Epithelial cell of prostate (primary cell): Measurements from ENCODE around the gene ELF1.
"Not testable (repeated sequence)": the region's sequence is repeated elsewhere in the genome, so short reads cannot be mapped to it uniquely, and the experiment has no call there.

Source experiments
- DNase-seq: peaks from one replicate; pipeline ENCODE4 v3.0.0-alpha.2; 2011; ENCODE audit warnings: low read depth, low spot score
- H3K27ac ChIP-seq: fragments of 450-650 bp; 2 replicates; pipeline ENCODE4 v1.5.1; 2017; ENCODE audit warnings: mild to moderate bottlenecking

ELF1 gene

DNA sequence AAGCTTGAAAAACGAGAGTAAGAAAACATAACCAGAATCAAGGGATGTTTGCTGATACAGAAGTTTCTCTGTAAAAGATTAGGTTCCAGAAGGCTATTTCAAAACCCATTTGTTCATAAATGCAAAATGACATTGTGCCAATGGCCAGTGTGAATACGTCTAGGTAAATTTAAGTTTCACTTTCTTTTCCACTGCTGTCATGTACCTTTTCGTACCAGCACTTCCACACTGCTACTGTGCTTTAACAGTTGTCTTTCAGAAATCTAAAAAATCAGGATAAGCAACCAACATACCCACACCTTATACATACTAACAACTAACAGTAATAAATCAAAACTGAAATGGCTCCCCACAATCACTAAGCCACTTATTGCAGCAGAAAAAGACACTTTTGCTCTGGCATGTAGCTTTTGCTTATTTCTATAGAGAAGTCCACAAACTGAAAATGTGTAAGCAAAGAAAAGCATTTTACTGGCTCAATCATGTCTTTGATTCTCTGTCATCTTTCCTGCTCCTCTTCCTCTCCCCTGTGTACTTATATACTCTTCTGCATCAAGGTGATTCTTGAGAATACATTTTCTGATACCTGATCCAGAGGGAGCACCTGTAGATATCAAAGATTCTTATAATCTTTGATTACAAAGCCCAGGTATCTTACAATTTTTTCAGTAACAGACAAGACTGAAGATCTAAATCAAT, 34.3 kb downstream of the ELF1 start:
- no peak for DNase-seq
- peak overlapping the region; percentile 68 for H3K27ac ChIP-seq

- H3K27ac ChIP-seq: peak overlapping the region; percentile 68
- no peak for DNase-seq
Observed at GRCh38 chr13:40983725-40984667, 35.1 kb downstream of the ELF1 start.

DNA sequence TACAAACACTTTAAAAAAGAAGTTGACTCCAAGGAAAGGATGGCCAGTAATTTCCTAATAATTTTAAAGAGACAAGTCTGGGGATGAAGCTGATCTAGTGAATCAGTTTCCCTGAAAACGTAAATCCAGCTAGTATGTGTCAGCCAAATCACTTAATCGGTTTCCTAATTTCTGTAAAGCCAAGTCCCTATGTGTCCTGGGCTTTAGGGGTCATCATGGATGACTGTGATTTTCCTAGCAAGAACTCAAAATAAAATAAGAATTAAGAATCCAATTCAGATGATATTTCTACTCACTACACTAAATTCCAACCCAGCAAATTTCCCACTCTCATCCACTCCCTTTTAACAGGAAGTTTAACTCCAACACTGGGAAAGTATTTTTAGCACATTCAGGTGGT, 35.9 kb downstream of the ELF1 start:
- no peak for DNase-seq
- H3K27ac ChIP-seq: peak overlapping the region; percentile 68

DNA sequence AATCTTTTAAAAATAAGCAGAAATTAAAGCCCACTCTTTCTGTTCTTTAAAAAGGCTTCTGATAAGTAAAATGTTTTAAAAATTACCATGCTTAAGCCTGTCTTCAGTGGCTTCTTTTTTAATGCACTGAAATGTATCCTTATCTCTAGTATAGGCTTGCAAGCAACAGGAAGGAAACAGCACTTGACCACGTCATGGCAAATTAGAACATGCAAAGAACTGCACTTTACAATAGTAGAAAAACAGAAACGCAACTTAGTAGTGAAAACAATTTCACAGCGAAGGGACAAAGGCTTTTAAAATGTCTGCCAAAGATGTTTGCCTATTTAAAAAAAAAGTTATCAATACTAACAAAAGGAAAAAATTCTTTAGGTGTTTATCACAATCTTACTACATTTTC, 36.3 kb downstream of the ELF1 start:
- DNase-seq: no peak
- peak overlapping the region; percentile 68 for H3K27ac ChIP-seq

GRCh38 chr13:40981949-40982348, 37.2 kb downstream of the ELF1 start:
- DNase-seq: no peak
- peak overlapping the region; percentile 68 for H3K27ac ChIP-seq

- H3K27ac ChIP-seq: peak overlapping the region; percentile 15
- no peak for DNase-seq
Observed at GRCh38 chr13:40981361-40981760, 37.8 kb downstream of the ELF1 start.

GRCh38 chr13:40980461-40980860, 38.7 kb downstream of the ELF1 start:
- H3K27ac ChIP-seq: no peak overlapping the region
- no peak for DNase-seq

DNA sequence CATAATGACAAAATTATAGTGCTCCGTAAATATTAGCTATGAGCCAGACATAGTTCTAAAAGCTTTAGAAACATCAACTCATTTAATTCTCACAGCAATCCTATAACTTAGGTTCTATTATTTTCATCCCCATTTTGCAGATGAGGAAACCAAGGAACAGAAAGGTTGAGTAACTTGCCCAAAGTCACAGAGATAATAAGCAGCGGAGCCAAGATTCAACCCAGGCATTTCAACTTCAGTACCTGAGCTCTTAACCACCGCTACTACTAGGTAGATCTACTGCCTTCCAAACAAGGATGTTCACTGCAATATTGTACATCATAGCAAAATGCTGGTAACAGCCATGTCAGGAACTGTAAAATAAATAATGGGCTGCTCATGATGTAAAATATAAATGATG, 39.9 kb downstream of the ELF1 start:
- DNase-seq: no peak
- H3K27ac ChIP-seq: no peak overlapping the region

GRCh38 chr13:40978109-40978508, 41.0 kb downstream of the ELF1 start:
- not testable (repeated sequence) for DNase-seq, H3K27ac ChIP-seq

GRCh38 chr13:40975441-40975840, 43.7 kb downstream of the ELF1 start:
- DNase-seq: no peak
- peak overlapping the region; percentile 58 for H3K27ac ChIP-seq

- peak; percentile 22 for DNase-seq
- H3K27ac ChIP-seq: peak overlapping the region; percentile 58
Observed at GRCh38 chr13:40974460-40975407, 44.4 kb downstream of the ELF1 start.

- H3K27ac ChIP-seq: no peak overlapping the region
Observed at GRCh38 chr13:40973409-40973808, 45.7 kb downstream of the ELF1 start.

GRCh38 chr13:40971321-40971720, 47.8 kb downstream of the ELF1 start:
- H3K27ac ChIP-seq: no peak overlapping the region
- no peak for DNase-seq

More at GRCh38 chr13:40973409-40973808, 45.7 kb downstream of the ELF1 start:
- no peak for DNase-seq

DNA sequence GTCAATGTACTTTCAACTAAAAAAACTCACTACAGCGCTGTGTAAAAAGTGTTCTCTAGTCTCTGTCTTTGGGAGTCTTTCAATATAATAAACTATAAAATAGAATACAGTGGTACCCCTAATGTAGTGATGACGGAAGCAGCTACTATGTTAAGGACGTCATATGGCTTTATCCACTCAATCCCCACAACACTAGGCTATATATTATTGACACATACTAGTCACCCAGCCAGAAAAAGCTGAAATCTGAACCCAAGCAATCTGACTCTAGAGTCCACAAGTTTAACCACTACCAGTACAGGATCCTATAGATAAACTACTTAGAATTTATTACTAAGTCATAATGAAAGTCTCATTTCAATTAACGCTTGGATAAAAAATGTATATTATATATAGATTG, 48.3 kb downstream of the ELF1 start:
- DNase-seq: no peak
- no peak overlapping the region for H3K27ac ChIP-seq

GRCh38 chr13:40969169-40969901, 49.8 kb downstream of the ELF1 start:
- DNase-seq: no peak
- H3K27ac ChIP-seq: no peak overlapping the region

DNA sequence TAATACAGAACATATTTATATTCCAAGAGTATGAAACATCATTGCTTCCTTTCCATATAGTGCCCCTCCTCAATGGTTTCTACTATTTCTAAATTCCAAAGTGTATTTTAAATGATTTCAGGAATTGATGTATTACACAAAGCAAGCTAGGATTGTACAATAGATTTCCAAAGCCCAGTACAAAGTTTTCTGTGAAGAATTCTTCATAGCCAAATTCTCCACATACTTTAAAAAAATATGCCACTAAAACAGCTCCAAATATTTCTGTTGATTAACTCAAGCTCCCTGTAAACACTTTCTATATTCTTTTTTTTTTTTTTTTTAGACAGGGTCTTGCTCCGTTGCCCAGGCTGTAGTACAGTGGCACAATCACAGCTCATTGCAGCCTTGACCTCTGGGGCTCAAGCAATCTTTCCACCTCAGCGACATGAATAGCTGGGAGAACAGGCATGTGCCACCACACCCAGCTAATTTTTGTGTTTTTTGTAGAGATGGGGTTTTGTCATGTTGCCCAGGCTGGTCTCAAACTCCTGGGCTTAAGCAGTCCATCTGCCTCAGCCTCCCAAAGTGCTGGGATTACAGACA, 50.6 kb downstream of the ELF1 start:
- DNase-seq: no peak

DNA sequence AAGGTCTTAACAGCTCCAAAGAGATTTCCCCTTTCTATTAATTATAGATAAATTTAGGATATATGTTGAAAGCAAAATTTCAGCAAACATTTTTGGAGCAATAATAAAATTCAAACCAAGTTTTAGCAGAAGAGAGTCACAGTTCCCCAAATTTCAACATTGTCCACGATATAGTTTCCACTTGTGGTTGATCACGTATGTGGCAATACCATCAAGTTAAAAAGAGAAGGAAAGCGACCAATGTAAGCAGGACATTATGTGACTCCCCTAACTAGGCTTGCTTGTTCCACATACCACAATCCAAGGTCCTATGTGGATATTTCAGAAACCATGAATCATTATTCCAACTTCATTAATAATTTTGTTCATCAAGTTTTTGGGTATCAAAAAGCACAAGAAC, 52.8 kb downstream of the ELF1 start:
- H3K27ac ChIP-seq: peak overlapping the region; percentile 57

More for the DNA sequence above, 50.6 kb downstream of the ELF1 start:
- H3K27ac ChIP-seq: no peak overlapping the region

GRCh38 chr13:40963927-40964326, 55.2 kb downstream of the ELF1 start:
- peak overlapping the region; percentile 57 for H3K27ac ChIP-seq
- DNase-seq: peak; percentile 66

More for the DNA sequence above, 52.8 kb downstream of the ELF1 start:
- no peak for DNase-seq

- H3K27ac ChIP-seq: no peak overlapping the region
Observed at GRCh38 chr13:40961826-40962225, 57.3 kb downstream of the ELF1 start.

More at GRCh38 chr13:40961826-40962225, 57.3 kb downstream of the ELF1 start:
- no peak for DNase-seq
